Measurements from ENCODE around the gene TGM2. TPM values are rescaled to one million over a fixed set of nuclear protein-coding genes. Genes with fewer than 3 reads are reported as not detected.
A peak's percentile ranks its signal among the peaks of the same experiment; 100 is the strongest.

TGM2 gene
- total RNA-seq, 1 donor from 2014 or later = 0.72 TPM

GRCh38 chr20:38081575-38081974 lies 83.5 kb downstream of the TGM2 start:
- TF ChIP-seq, protein P1, sequence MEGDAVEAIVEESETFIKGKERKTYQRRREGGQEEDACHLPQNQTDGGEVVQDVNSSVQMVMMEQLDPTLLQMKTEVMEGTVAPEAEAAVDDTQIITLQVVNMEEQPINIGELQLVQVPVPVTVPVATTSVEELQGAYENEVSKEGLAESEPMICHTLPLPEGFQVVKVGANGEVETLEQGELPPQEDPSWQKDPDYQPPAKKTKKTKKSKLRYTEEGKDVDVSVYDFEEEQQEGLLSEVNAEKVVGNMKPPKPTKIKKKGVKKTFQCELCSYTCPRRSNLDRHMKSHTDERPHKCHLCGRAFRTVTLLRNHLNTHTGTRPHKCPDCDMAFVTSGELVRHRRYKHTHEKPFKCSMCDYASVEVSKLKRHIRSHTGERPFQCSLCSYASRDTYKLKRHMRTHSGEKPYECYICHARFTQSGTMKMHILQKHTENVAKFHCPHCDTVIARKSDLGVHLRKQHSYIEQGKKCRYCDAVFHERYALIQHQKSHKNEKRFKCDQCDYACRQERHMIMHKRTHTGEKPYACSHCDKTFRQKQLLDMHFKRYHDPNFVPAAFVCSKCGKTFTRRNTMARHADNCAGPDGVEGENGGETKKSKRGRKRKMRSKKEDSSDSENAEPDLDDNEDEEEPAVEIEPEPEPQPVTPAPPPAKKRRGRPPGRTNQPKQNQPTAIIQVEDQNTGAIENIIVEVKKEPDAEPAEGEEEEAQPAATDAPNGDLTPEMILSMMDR (IDR thresholded peaks at IDR 0.05; ENCODE audit: unreplicated experiment) = no peak
- Mint-ChIP-seq H3K9me3 (ENCODE audit: low read depth) (peaks cover 24% of the 10 kb centered on the region), H3K36me3 (ENCODE audit: insufficient read depth) (peaks cover 58% of the 10 kb centered on the region), H3K4me3 (ENCODE audit: low read depth) (no peak overlapping the region), H3K27me3 (no peaks in the 10 kb centered on the region), H3K27ac (peak overlapping the region; percentile 9), H3K4me1 (ENCODE audit: low read depth) (peaks cover 22% of the 10 kb centered on the region)
- DNase-seq (ENCODE audit: low spot score, unreplicated experiment) = no peak

- TF ChIP-seq, protein P1 (IDR thresholded peaks at IDR 0.05; ENCODE audit: unreplicated experiment) = no peak
- no peaks in the 10 kb centered on the region for H3K27me3 Mint-ChIP-seq
- no peak for DNase-seq (ENCODE audit: low spot score, unreplicated experiment)
- H3K4me3 Mint-ChIP-seq (ENCODE audit: low read depth) = no peak overlapping the region
- H3K4me1 Mint-ChIP-seq (ENCODE audit: low read depth) = peaks cover 28% of the 10 kb centered on the region
- peaks cover 51% of the 10 kb centered on the region for H3K36me3 Mint-ChIP-seq (ENCODE audit: insufficient read depth)
- H3K9me3 Mint-ChIP-seq (ENCODE audit: low read depth) = peaks cover 24% of the 10 kb centered on the region
- H3K27ac Mint-ChIP-seq = no peak overlapping the region
Measured at GRCh38 chr20:38079353-38079752, 85.7 kb downstream of the TGM2 start.

DNA sequence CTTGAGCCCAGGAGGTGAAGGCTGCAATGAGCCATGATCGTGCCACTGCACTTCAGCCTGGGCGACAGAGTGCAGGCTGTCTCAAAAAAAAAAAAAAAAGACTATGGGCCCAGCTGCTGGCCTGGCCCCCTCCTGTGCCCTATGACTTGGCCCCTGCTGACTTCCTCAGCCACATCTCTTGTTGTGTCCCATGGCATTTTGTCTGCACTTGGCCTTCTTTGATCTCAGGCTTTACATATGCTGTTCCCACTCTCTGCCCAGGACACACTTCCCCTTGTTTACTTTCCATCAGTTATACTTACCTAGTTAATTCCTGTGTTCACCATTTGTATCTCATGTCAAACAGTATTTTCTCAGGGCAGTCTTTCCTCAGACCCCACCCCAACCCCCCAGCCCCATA lies 87.0 kb downstream of the TGM2 start:
- Mint-ChIP-seq H3K4me1 (ENCODE audit: low read depth) (peaks cover 17% of the 10 kb centered on the region), H3K9me3 (ENCODE audit: low read depth) (peaks cover 24% of the 10 kb centered on the region), H3K36me3 (ENCODE audit: insufficient read depth) (peaks cover 51% of the 10 kb centered on the region), H3K4me3 (ENCODE audit: low read depth) (no peak overlapping the region), H3K27ac (no peak overlapping the region), H3K27me3 (no peaks in the 10 kb centered on the region)
- TF ChIP-seq, protein P1 (IDR thresholded peaks at IDR 0.05; ENCODE audit: unreplicated experiment) = no peak
- DNase-seq (ENCODE audit: low spot score, unreplicated experiment) = no peak

Other genes starting within 250 kb of the TGM2 start
- gene TTI1, start 131.8 kb downstream of the TGM2 start, total RNA-seq = 45.8 and 51.9 TPM in 2 replicates
- 31.7 and 37.4 TPM in 2 replicates for gene RPRD1B, start 131.5 kb downstream of the TGM2 start, total RNA-seq
- gene KIAA1755, start 95.5 kb upstream of the TGM2 start, total RNA-seq = 0.16 and 0.29 TPM in 2 replicates
- gene BPI, start 138.9 kb upstream of the TGM2 start, total RNA-seq = not detected in 2 replicates
- not detected in 2 replicates for gene LBP, start 181.2 kb upstream of the TGM2 start, total RNA-seq

Data from progenitor cell of endocrine pancreas (in vitro differentiated cells).